GM06990 (cell line): Measurements from ENCODE around the gene MSI2.

Source experiments
- DNase-seq: peaks from one replicate; pipeline ENCODE4 v3.0.0-alpha.2; 2011; ENCODE audit not compliant: insufficient read length; ENCODE audit errors: extremely low read depth
- H3K27me3 ChIP-seq: replicated peaks from 2 replicates; pipeline ENCODE4 v1.6.0; 2011; ENCODE audit warnings: low read length; ENCODE audit not compliant: control insufficient read depth, insufficient read depth
- H3K36me3 ChIP-seq: 2 replicates; pipeline ENCODE4 v1.5.1; 2011; ENCODE audit warnings: low read length; ENCODE audit not compliant: control insufficient read depth, insufficient read depth
- H3K4me3 ChIP-seq: replicated peaks from 2 replicates; pipeline ENCODE4 v1.5.1; 2011; ENCODE audit warnings: low read depth, mild to moderate bottlenecking, control low read depth, low read length
- CTCF ChIP-seq: IDR thresholded peaks from 2 replicates; pipeline ENCODE4 v1.5.1; 2011; ENCODE audit warnings: low read length, control low read depth, mild to moderate bottlenecking, inconsistent platforms; ENCODE audit not compliant: insufficient read depth, poor library complexity, severe bottlenecking

Gene MSI2

GRCh38 chr17:57566721-57567120, 310.4 kb downstream of the MSI2 start:
- H3K4me3 ChIP-seq = no peak overlapping the region
- no peaks in the 10 kb centered on the region for H3K27me3 ChIP-seq
- no peaks in the 10 kb centered on the region; the same call in 1 of the 2 replicates for H3K36me3 ChIP-seq
- TF ChIP-seq CTCF = no peak
- no peak for DNase-seq

GRCh38 chr17:57567251-57567650, 310.9 kb downstream of the MSI2 start:
- no peak for DNase-seq
- no peak for TF ChIP-seq CTCF
- no peak overlapping the region for H3K4me3 ChIP-seq
- H3K27me3 ChIP-seq = no peaks in the 10 kb centered on the region
- no peaks in the 10 kb centered on the region; the same call in none of the 2 replicates for H3K36me3 ChIP-seq

GRCh38 chr17:57568340-57568739, 312.0 kb downstream of the MSI2 start:
- DNase-seq = no peak
- Histone ChIP-seq H3K27me3 (no peaks in the 10 kb centered on the region), H3K36me3 (no peaks in the 10 kb centered on the region; the same call in none of the 2 replicates), H3K4me3 (no peak overlapping the region)
- no peak for TF ChIP-seq CTCF

- no peak for TF ChIP-seq CTCF
- DNase-seq = no peak
- Histone ChIP-seq H3K4me3 (no peak overlapping the region), H3K36me3 (no peaks in the 10 kb centered on the region; the same call in 1 of the 2 replicates), H3K27me3 (no peaks in the 10 kb centered on the region)
Measured at GRCh38 chr17:57569021-57569420, 312.7 kb downstream of the MSI2 start.

GRCh38 chr17:57569853-57570252, 313.5 kb downstream of the MSI2 start:
- TF ChIP-seq CTCF = no peak
- no peak for DNase-seq
- Histone ChIP-seq H3K4me3 (no peak overlapping the region), H3K27me3 (no peaks in the 10 kb centered on the region), H3K36me3 (no peaks in the 10 kb centered on the region; the same call in 1 of the 2 replicates)

GRCh38 chr17:57570724-57571344, 314.5 kb downstream of the MSI2 start:
- H3K36me3 ChIP-seq = no peaks in the 10 kb centered on the region; the same call in 1 of the 2 replicates
- H3K27me3 ChIP-seq = no peaks in the 10 kb centered on the region
- DNase-seq = no peak
- no peak for TF ChIP-seq CTCF
- no peak overlapping the region for H3K4me3 ChIP-seq
